Thoracic aorta (tissue), 2 donors: ENCODE measurements around the gene UBE4A. TPM values are rescaled to one million over a fixed set of nuclear protein-coding genes. Genes with fewer than 3 reads are reported as not detected.

Experiments
- ATAC-seq: fragments of 150-250 bp; one replicate; pipeline ENCODE4 v1.8.0; 2017; ENCODE audit warnings: low read depth; ENCODE audit not compliant: insufficient number of reproducible peaks, low FRiP score
- DNase-seq: peaks from one replicate; pipeline ENCODE4 v3.0.0-alpha.2; 2020; ENCODE audit warnings: low spot score
- H3K27ac ChIP-seq, 2 donors: fragments of 200-600 bp; sonication (generic); 1 replicate in 1 of 2; 2 replicates in 1 of 2; pipeline ENCODE4 v1.5.1; 2016; ENCODE audit warnings: mild to moderate bottlenecking in 2 of 2, moderate library complexity in 2 of 2
- H3K27me3 ChIP-seq: fragments of 200-600 bp; sonication (generic); replicated peaks from 2 replicates; pipeline ENCODE4 v1.6.0; 2016; ENCODE audit warnings: mild to moderate bottlenecking; ENCODE audit not compliant: insufficient read depth
- H3K36me3 ChIP-seq: fragments of 200-600 bp; sonication (generic); one replicate; pipeline ENCODE4 v1.5.1; 2016
- H3K4me1 ChIP-seq, 2 donors: fragments of 200-600 bp; sonication (generic); 1 replicate in 1 of 2; 2 replicates in 1 of 2; pipeline versions ENCODE4 v1.5.1 to v1.6.0; 2016; ENCODE audit warnings: low read depth in 2 of 2, mild to moderate bottlenecking in 1 of 2; ENCODE audit not compliant: control insufficient read depth in 1 of 2
- H3K4me3 ChIP-seq: fragments of 200-600 bp; sonication (generic); 2 replicates; pipeline ENCODE4 v1.5.1; 2016; ENCODE audit warnings: mild to moderate bottlenecking
- H3K9me3 ChIP-seq: fragments of 200-600 bp; sonication (generic); 2 replicates; pipeline ENCODE4 v1.5.1; 2016
- CTCF ChIP-seq: fragments of 200-600 bp; sonication (generic); IDR thresholded peaks from one replicate; pipeline ENCODE4 v1.5.1; 2019; ENCODE audit warnings: antibody characterized with exemption
- total RNA-seq, 2 donors: library from RNA; depleted of rRNA; stranded (reverse); fragments of >200 nt; gene quantifications; one replicate each; pipeline versions ENCODE4 v1.1.0 to v1.2.3, GENCODE V29; 2016

Gene UBE4A
- total RNA-seq, 2 donors from 2014 or later, result 37.1 to 49.0 TPM

- no peaks in the 10 kb centered on the region for H3K9me3 ChIP-seq
- ATAC-seq, result no peak
- H3K4me1 ChIP-seq, result peaks cover 6 to 12% of the 10 kb centered on the region in 2 donors
- no peak overlapping the region for H3K27ac ChIP-seq
- TF ChIP-seq CTCF, result no peak
- no peaks in the 10 kb centered on the region for H3K36me3 ChIP-seq
- peaks cover 5% of the 10 kb centered on the region for H3K27me3 ChIP-seq
- no peak overlapping the region for H3K4me3 ChIP-seq
- no peak for DNase-seq
Observed at GRCh38 chr11:118312328-118312727, 47.1 kb upstream of the UBE4A start.

- no peak for DNase-seq
- Histone ChIP-seq H3K4me1 (peaks cover 7 to 12% of the 10 kb centered on the region in 2 donors), H3K27me3 (peaks cover 5% of the 10 kb centered on the region)
Observed at GRCh38 chr11:118313242-118313641, 46.2 kb upstream of the UBE4A start.

GRCh38 chr11:118314988-118315411 lies 44.4 kb upstream of the UBE4A start:
- Histone ChIP-seq H3K27me3 (peaks cover 5% of the 10 kb centered on the region), H3K27ac (no peak overlapping the region), H3K9me3 (no peaks in the 10 kb centered on the region), H3K4me1 (peaks cover 7 to 12% of the 10 kb centered on the region in 2 donors), H3K36me3 (no peaks in the 10 kb centered on the region), H3K4me3 (no peak overlapping the region)
- DNase-seq (no peak), ATAC-seq (no peak)
- no peak for TF ChIP-seq CTCF

More at GRCh38 chr11:118313242-118313641, 46.2 kb upstream of the UBE4A start:
- H3K27ac ChIP-seq, result no peak overlapping the region
- H3K4me3 ChIP-seq, result no peak overlapping the region
- H3K36me3 ChIP-seq, result no peaks in the 10 kb centered on the region
- TF ChIP-seq CTCF, result no peak
- no peak for ATAC-seq
- no peaks in the 10 kb centered on the region for H3K9me3 ChIP-seq

GRCh38 chr11:118318124-118318523 lies 41.3 kb upstream of the UBE4A start:
- Histone ChIP-seq H3K4me1 (peaks cover 7 to 12% of the 10 kb centered on the region in 2 donors), H3K9me3 (no peaks in the 10 kb centered on the region), H3K27ac (no peak overlapping the region), H3K4me3 (no peak overlapping the region), H3K36me3 (no peaks in the 10 kb centered on the region), H3K27me3 (peaks cover 5% of the 10 kb centered on the region)
- DNase-seq (no peak), ATAC-seq (no peak)
- no peak for TF ChIP-seq CTCF

GRCh38 chr11:118318581-118319336 lies 40.6 kb upstream of the UBE4A start:
- H3K27me3 ChIP-seq, result peaks cover under 1% of the 10 kb centered on the region
- no peak for TF ChIP-seq CTCF
- H3K27ac ChIP-seq, result no peak overlapping the region
- ATAC-seq, result no peak
- no peak overlapping the region for H3K4me3 ChIP-seq
- no peak for DNase-seq
- peaks cover 7 to 12% of the 10 kb centered on the region in 2 donors for H3K4me1 ChIP-seq
- H3K36me3 ChIP-seq, result no peaks in the 10 kb centered on the region
- H3K9me3 ChIP-seq, result no peaks in the 10 kb centered on the region
